Mucosa of descending colon (tissue), 3 donors: Measurements from ENCODE around the gene APOD. TPM values are rescaled to one million over a fixed set of nuclear protein-coding genes. Genes with fewer than 3 reads are reported as not detected.
"Not testable (repeated sequence)": the region's sequence is repeated elsewhere in the genome, so short reads cannot be mapped to it uniquely, and the experiment has no call there.

Experiments used
- ATAC-seq: fragments of 200-7000 bp; cut with Tn5 transposase; one replicate; pipeline ENCODE4 v1.9.1; 2020; ENCODE audit warnings: mild to moderate bottlenecking, moderate library complexity
- DNase-seq, 3 donors: peaks; one replicate each; pipeline ENCODE4 v3.0.0-alpha.2; 2020
- H3K36me3 ChIP-seq: fragments of 200-600 bp; one replicate; pipeline ENCODE4 v1.8.0; 2021; ENCODE audit warnings: low read depth, mild to moderate bottlenecking
- H3K4me1 ChIP-seq: fragments of 200-600 bp; one replicate; pipeline ENCODE4 v1.8.0; 2021; ENCODE audit warnings: low read depth, mild to moderate bottlenecking
- H3K4me3 ChIP-seq: fragments of 200-600 bp; one replicate; pipeline ENCODE4 v1.8.0; 2021; ENCODE audit warnings: mild to moderate bottlenecking
- H3K9me3 ChIP-seq: fragments of 200-600 bp; one replicate; pipeline ENCODE4 v1.8.0; 2021; ENCODE audit warnings: mild to moderate bottlenecking
- CTCF ChIP-seq: fragments of 200-600 bp; IDR thresholded peaks from one replicate; pipeline ENCODE4 v1.8.0; 2022; ENCODE audit warnings: antibody characterized with exemption, mild to moderate bottlenecking
- intact Hi-C, 2 donors: fragments of 100-400 bp; cut with DNase I in 1 of 2; cut with micrococcal nuclease in 1 of 2; formaldehyde crosslinking; loops; one replicate each; pipeline versions ENCODE4 v1.11.0 to v1.11.1; 2022; cut with DNase I, micrococcal nuclease
- total RNA-seq, 3 donors: library from RNA; stranded (reverse); fragmentation: NEBNext Ultra II Directional in 2 of 3; extraction: Animal tissue kit (Norgen Biotek cat#: 25700) in 2 of 3; gene quantifications; one replicate each; pipeline versions ENCODE4 v1.2.1 to v1.2.4, GENCODE V29; 2021 to 2023
- donor health status: DM: no; HTN: no; CAD: no; lungs with moderate emphysema.
- donor health status: DM: no; HTN: no; CAD: no.
- donor health status: DM: no; HTN: yes; CAD: no.

Gene APOD
- total RNA-seq, 3 donors from 2014 or later, result 8.7 to 73.6 (median 10.7) TPM

DNA sequence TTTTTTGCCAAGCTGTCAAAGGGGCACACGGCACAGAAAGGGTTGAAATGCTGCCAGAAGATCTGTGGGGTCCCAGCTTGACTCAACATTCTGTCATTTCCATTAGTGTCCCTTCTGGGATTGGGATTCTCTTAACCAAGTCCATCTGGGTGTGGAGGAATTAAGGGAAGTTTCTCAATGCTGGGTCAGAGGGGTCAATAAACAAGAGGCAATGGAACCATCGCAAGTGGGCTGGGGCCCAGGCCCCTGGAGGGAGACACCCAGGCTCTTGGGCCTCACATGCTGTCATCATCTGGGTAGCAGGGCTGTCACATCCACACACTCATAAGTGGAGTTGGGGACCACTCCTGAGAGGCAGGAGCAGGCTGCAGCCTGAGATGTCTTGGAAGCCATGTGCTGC lies 8.1 kb upstream of the APOD start:
- Histone ChIP-seq H3K36me3 (no peaks in the 10 kb centered on the region), H3K4me1 (no peaks in the 10 kb centered on the region), H3K4me3 (no peak overlapping the region), H3K9me3 (no peaks in the 10 kb centered on the region)
- intact Hi-C loops, result no loop called here
- TF ChIP-seq CTCF, result no peak
- DNase-seq, result no peak
- ATAC-seq, result no peak

- no peaks in the 10 kb centered on the region for H3K9me3 ChIP-seq
- DNase-seq (no peak), ATAC-seq (no peak)
- no peaks in the 10 kb centered on the region for H3K4me1 ChIP-seq
- no peak for TF ChIP-seq CTCF
- intact Hi-C loops, result no loop called here
- no peaks in the 10 kb centered on the region for H3K36me3 ChIP-seq
- H3K4me3 ChIP-seq, result no peak overlapping the region
These were observed 7.5 kb upstream of the APOD start for GRCh38 chr3:195591220-195591619.

GRCh38 chr3:195590381-195590780 lies 6.6 kb upstream of the APOD start:
- H3K36me3 ChIP-seq, DNase-seq, H3K4me3 ChIP-seq, ATAC-seq, H3K9me3 ChIP-seq, intact Hi-C loops, H3K4me1 ChIP-seq: not testable (repeated sequence)

DNA sequence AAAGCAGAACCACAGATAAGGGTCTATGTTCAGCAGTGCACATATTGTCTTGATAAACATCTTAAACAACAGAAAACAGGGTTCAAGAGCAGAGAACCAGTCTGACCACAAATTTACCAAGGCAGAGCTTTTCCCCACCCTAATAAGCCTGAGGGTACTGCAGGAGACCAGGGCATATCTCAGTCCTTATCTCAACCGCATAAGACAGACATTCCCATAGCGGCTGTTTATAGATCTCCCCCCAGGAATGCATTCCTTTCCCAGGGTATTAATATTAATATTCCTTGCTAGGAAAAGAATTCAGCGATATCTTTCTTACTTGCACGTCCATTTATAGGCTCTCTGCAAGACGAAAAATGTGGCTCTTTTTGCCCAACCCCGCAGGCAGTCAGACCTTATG lies 6.1 kb upstream of the APOD start:
- H3K9me3 ChIP-seq, H3K4me1 ChIP-seq, intact Hi-C loops, H3K36me3 ChIP-seq, H3K4me3 ChIP-seq, ATAC-seq, DNase-seq: not testable (repeated sequence)

- Histone ChIP-seq H3K4me3 (no peak overlapping the region), H3K9me3 (no peaks in the 10 kb centered on the region), H3K4me1 (no peaks in the 10 kb centered on the region), H3K36me3 (no peaks in the 10 kb centered on the region)
- intact Hi-C loops, result no loop called here
- TF ChIP-seq CTCF, result no peak
- ATAC-seq (no peak), DNase-seq (no peak)
These were observed 4.1 kb upstream of the APOD start for GRCh38 chr3:195587824-195588223.

GRCh38 chr3:195587406-195587805 lies 3.7 kb upstream of the APOD start:
- H3K36me3 ChIP-seq, result no peaks in the 10 kb centered on the region
- ATAC-seq, result no peak
- intact Hi-C loops, result no loop called here
- TF ChIP-seq CTCF, result no peak
- no peak for DNase-seq
- H3K4me3 ChIP-seq, result no peak overlapping the region
- no peaks in the 10 kb centered on the region for H3K4me1 ChIP-seq
- H3K9me3 ChIP-seq, result no peaks in the 10 kb centered on the region

- no peak for ATAC-seq
- no peaks in the 10 kb centered on the region for H3K9me3 ChIP-seq
- H3K4me1 ChIP-seq, result no peaks in the 10 kb centered on the region
- no peak for DNase-seq
- H3K36me3 ChIP-seq, result no peaks in the 10 kb centered on the region
- intact Hi-C loops, result no loop called here
- TF ChIP-seq CTCF, result no peak
- H3K4me3 ChIP-seq, result no peak overlapping the region
These were observed 767 bp upstream of the APOD start for GRCh38 chr3:195584543-195584870.
